K562 (cell line): ENCODE results near the gene SLC22A23. TPM values are rescaled to one million over a fixed set of nuclear protein-coding genes. Genes with fewer than 3 reads are reported as not detected.

ENCODE experiments used
- ATAC-seq: fragments of 200-7000 bp; cut with Tn5 transposase; 3 replicates; pipeline ENCODE4 v1.9.1; 2020; ENCODE audit warnings: moderate library complexity
- BruUV-seq: library from RNA; stranded (reverse); fragments of 400-500 nt; replicated peaks from 2 replicates; lab custom pipeline; 2021; lab: Mats Ljungman, UMichigan
- CTCF ChIA-PET: fragments of 300-600 bp; formaldehyde crosslinking; extraction: SDS; loops from one replicate; lab custom pipeline; 2021; ENCODE audit warnings: low intra/inter-chr PET ratio; lab: Yijun Ruan, JAX
- POLR2A ChIA-PET: fragments of 300-600, 350-650 bp; sonication (Branson Sonifier 250); formaldehyde crosslinking; extraction: SDS; loops from one replicate; lab custom pipeline; 2021; ENCODE audit warnings: antibody characterized with exemption, inconsistent platforms; lab: Yijun Ruan, JAX
- DNase-seq, 4 experiments: peaks; one replicate each; pipeline versions ENCODE4 v3.0.0 to v3.0.0-alpha.2; 2011 to 2018; ENCODE audit warnings: low spot score in 3 of 4, mixed read lengths in 3 of 4; ENCODE audit errors: extremely low read depth in 1 of 4
- FAIRE-seq: peaks from 2 replicates; lab custom pipeline; 2011; peaks lifted over from hg19 to GRCh38; lab: Jason Lieb, UNC
- H2AFZ ChIP-seq: 2 replicates; pipeline ENCODE4 v1.6.0; 2011; ENCODE audit warnings: low read depth, low read length, control low read depth, inconsistent platforms
- H3K27ac ChIP-seq: fragments of 200-600 bp; 3 replicates; pipeline ENCODE4 v1.8.0; 2011; ENCODE audit warnings: low read depth, mild to moderate bottlenecking, control low read depth, inconsistent platforms, low read length, moderate library complexity, mixed read lengths; ENCODE audit errors: extremely low read depth
- H3K27me3 ChIP-seq, 2 experiments: fragments of 300-600 bp in 1 of 2; 2 replicates in 1 of 2; 3 replicates in 1 of 2; pipeline versions ENCODE4 v1.6.0 to v1.8.0; 2011; ENCODE audit warnings: inconsistent platforms in 2 of 2, low read length in 2 of 2, mild to moderate bottlenecking in 1 of 2, mixed read lengths in 1 of 2, moderate library complexity in 1 of 2; ENCODE audit not compliant: control insufficient read depth in 2 of 2, insufficient read depth in 2 of 2
- H3K36me3 ChIP-seq: fragments of 300-600 bp; 3 replicates; pipeline ENCODE4 v1.8.0; 2011; ENCODE audit warnings: mild to moderate bottlenecking, low read length, inconsistent platforms; ENCODE audit not compliant: control insufficient read depth, insufficient read depth
- H3K4me1 ChIP-seq, 2 experiments: fragments of 200-600 bp in 1 of 2; replicated peaks in 1 of 2; 2 replicates in 1 of 2; 3 replicates in 1 of 2; pipeline versions ENCODE4 v1.5.1 to v1.8.0; 2011; ENCODE audit warnings: inconsistent platforms in 2 of 2, low read length in 2 of 2, mild to moderate bottlenecking in 1 of 2, mixed read lengths in 1 of 2, moderate library complexity in 1 of 2; ENCODE audit not compliant: control insufficient read depth in 2 of 2, insufficient read depth in 2 of 2
- H3K4me2 ChIP-seq: 2 replicates; pipeline ENCODE4 v1.6.1; 2011; ENCODE audit warnings: low read length, control low read depth, inconsistent platforms, mixed read lengths; ENCODE audit not compliant: insufficient read depth
- H3K4me3 ChIP-seq: fragments of 200-600 bp; sonication (generic), shearing (Covaris generic); 2 replicates; pipeline ENCODE4 v1.5.1; 2016; ENCODE audit warnings: control low read depth, inconsistent platforms
- H3K79me2 ChIP-seq: fragments of 200-600 bp; 3 replicates; pipeline ENCODE4 v1.8.0; 2011; ENCODE audit warnings: low read length, inconsistent platforms; ENCODE audit not compliant: control insufficient read depth, insufficient read depth
- H3K9ac ChIP-seq, 2 experiments: 2 replicates each; pipeline versions ENCODE4 v1.6.0 to v1.6.1; 2011; ENCODE audit warnings: low read depth in 2 of 2, low read length in 2 of 2, control low read depth in 1 of 2, inconsistent platforms in 1 of 2, mild to moderate bottlenecking in 1 of 2, mixed read lengths in 1 of 2; ENCODE audit not compliant: insufficient read depth in 1 of 2
- H3K9me1 ChIP-seq: one replicate; pipeline ENCODE4 v1.6.0; 2011; ENCODE audit warnings: inconsistent platforms, mild to moderate bottlenecking, low read length, moderate library complexity; ENCODE audit not compliant: control insufficient read depth, insufficient read depth
- H3K9me3 ChIP-seq: replicated peaks from 2 replicates; pipeline ENCODE4 v1.5.1; 2011; ENCODE audit warnings: low read depth, low read length, inconsistent platforms; ENCODE audit not compliant: control insufficient read depth, insufficient read depth
- H4K20me1 ChIP-seq: replicated peaks from 2 replicates; pipeline ENCODE4 v1.6.1; 2011; ENCODE audit warnings: low read length, inconsistent platforms, mixed read lengths; ENCODE audit not compliant: control insufficient read depth, insufficient read depth
- BRCA1 ChIP-seq, 2 experiments: fragments of 450-650 bp in 1 of 2; sonication (generic) in 1 of 2; formaldehyde crosslinking in 1 of 2; IDR thresholded peaks; 2 replicates each; pipeline versions ENCODE4 v1.5.0 to v1.6.1; 2017 to 2020; ENCODE audit warnings: mild to moderate bottlenecking in 1 of 2, missing genetic modification reagents in 1 of 2
- HSF4 ChIP-seq: fragments of 250-450 bp; sonication (Bioruptor Pico); IDR thresholded peaks from 2 replicates; pipeline ENCODE4 v2.1.2; 2022; ENCODE audit warnings: mild to moderate bottlenecking, moderate library complexity, borderline replicate concordance
- NCOA6 ChIP-seq: fragments of 450-650 bp; IDR thresholded peaks from 2 replicates; pipeline ENCODE4 v1.6.1; 2017; ENCODE audit warnings: mild to moderate bottlenecking
- POLR3G ChIP-seq: IDR thresholded peaks from 2 replicates; pipeline ENCODE4 v1.6.1; 2011; ENCODE audit not compliant: insufficient read length, insufficient replicate concordance; ENCODE audit errors: extremely low read depth
- RAD21 ChIP-seq, 2 experiments: fragments of 250-450 bp in 1 of 2; fragments of 450-650 bp in 1 of 2; sonication (Bioruptor Pico) in 1 of 2; formaldehyde crosslinking in 1 of 2; IDR thresholded peaks in 1 of 2; conservative IDR thresholded peaks in 1 of 2; 2 replicates each; pipeline versions ENCODE4 v1.4.0 to v1.8.0; 2020 to 2022; ENCODE audit warnings: mild to moderate bottlenecking in 2 of 2, moderate library complexity in 1 of 2
- ZNF263 ChIP-seq: sonication (generic); formaldehyde crosslinking; IDR thresholded peaks from 2 replicates; pipeline ENCODE4 v1.8.0; 2022; ENCODE audit warnings: mild to moderate bottlenecking, missing genetic modification reagents, borderline replicate concordance
- ZSCAN29 ChIP-seq: fragments of 450-650 bp; IDR thresholded peaks from 2 replicates; pipeline ENCODE4 v1.6.1; 2017
- WGBS: fragments of 100-300 bp; shearing (Covaris generic); methylation state at CpG from one replicate; pipeline ENCODE4 v1.1.6; 2016; ENCODE audit warnings: low coverage, mixed read lengths; ENCODE audit not compliant: insufficient coverage; ENCODE audit errors: missing lambda C conversion rate; 5-methylcytosine and 5-hydroxymethylcytosine counted together
- in situ Hi-C: fragments of 300-500 bp; cut with MboI; formaldehyde crosslinking; loops from 4 replicates; pipeline ENCODE4 v1.15.0; 2018; ENCODE audit warnings: inconsistent platforms, mixed read lengths
- intact Hi-C: fragments of 100-400 bp; cut with micrococcal nuclease; formaldehyde crosslinking; loops from 2 replicates; pipeline ENCODE4 v1.14.2; 2022
- polyA plus RNA-seq, 8 experiments: library from polyadenylated mRNA; depleted of rRNA in 4 of 8; stranded (reverse) in 5 of 8; unstranded in 3 of 8; fragments of >200 nt; fragmentation: Nextera tagmentation in 2 of 8; fragmentation: Illumina TruSeq in 1 of 8; extraction: Ambion mirVana in 2 of 8; extraction: Trizol in 1 of 8; gene quantifications; 2 replicates each; pipeline versions ENCODE4 v1.2.1 to v1.2.3, GENCODE V29; 2011 to 2014; ENCODE audit warnings: inconsistent platforms in 1 of 8, missing spikeins in 1 of 8
- total RNA-seq, 7 experiments: library from RNA; depleted of rRNA in 6 of 7; stranded (reverse); fragments of >200 nt in 6 of 7; fragmentation: Illumina TruSeq in 2 of 7; extraction: Trizol in 2 of 7; gene quantifications; 2 replicates each; pipeline versions ENCODE4 v1.2.1 to v1.2.3, GENCODE V29; 2011 to 2021; ENCODE audit warnings: low replicate concordance in 1 of 7
- TF ChIP-seq, protein P1 (sequence below): conservative IDR thresholded peaks from 2 replicates; pipeline ENCODE4 v1.6.1; 2011; ENCODE audit warnings: low read depth, mild to moderate bottlenecking, low read length; ENCODE audit not compliant: control insufficient read depth

Gene SLC22A23
- total and polyA plus RNA-seq, 9 of the 15 experiments (the other 6 are each of a cell fraction or from before 2014, with no cell fraction given), result 0.30 to 8.7 (median 2.5) TPM

DNA sequence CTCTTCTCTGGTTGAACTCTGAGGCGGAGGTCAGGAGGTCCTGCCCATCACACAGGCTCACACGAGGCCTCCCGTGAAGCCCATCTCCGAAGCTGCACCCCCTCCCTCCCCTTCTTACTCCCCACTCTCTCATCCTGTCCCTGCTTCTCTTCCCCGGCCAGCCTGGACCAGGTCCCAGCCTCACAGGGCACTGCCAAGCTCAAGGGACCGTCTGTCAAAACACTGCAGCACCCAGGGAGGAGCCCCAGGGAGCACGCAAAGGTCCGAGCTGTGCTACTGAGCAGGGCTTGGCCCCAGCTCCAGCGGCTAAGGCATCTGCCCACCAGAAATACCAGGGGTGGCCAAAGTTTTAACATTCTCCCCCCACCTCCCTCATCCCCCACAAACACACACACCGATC is 128.1 kb downstream of the SLC22A23 start:
- Histone ChIP-seq H4K20me1 (no peaks in the 10 kb centered on the region), H3K9ac (peak overlapping the region in 1 of 2 experiments; percentile 21; a peak in 1 of 4 replicates), H3K36me3 (no peaks in the 10 kb centered on the region), H3K27ac (no peak overlapping the region), H3K79me2 (no peaks in the 10 kb centered on the region), H3K4me1 (peaks cover 23 to 27% of the 10 kb centered on the region in 2 experiments), H3K4me3 (no peak overlapping the region), H2AFZ (no peak overlapping the region), H3K27me3 (no peaks in the 10 kb centered on the region), H3K9me3 (no peaks in the 10 kb centered on the region), H3K4me2 (no peak overlapping the region), H3K9me1 (no peaks in the 10 kb centered on the region)
- FAIRE-seq (no peak), DNase-seq (no peak), ATAC-seq (no peak)
- ChIA-PET POLR2A (interaction anchor here (0.6 to 2.1 kb wide), 2 partner anchors 9 to 14 kb away, joined by 3 to 9 read pairs; no protein-coding TSS in a partner anchor), CTCF (no interaction called here)
- TF ChIP-seq, protein P1, sequence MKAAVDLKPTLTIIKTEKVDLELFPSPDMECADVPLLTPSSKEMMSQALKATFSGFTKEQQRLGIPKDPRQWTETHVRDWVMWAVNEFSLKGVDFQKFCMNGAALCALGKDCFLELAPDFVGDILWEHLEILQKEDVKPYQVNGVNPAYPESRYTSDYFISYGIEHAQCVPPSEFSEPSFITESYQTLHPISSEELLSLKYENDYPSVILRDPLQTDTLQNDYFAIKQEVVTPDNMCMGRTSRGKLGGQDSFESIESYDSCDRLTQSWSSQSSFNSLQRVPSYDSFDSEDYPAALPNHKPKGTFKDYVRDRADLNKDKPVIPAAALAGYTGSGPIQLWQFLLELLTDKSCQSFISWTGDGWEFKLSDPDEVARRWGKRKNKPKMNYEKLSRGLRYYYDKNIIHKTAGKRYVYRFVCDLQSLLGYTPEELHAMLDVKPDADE, result no peak
- TF ChIP-seq ZNF263 (CRISPR knock-in tag), result peak; percentile 76
- 76% methylated on average over 9 of the region's 10 CpGs for WGBS
- in situ Hi-C loops (no loop called here), intact Hi-C loops (no loop called here)
- BruUV-seq, result no TSS peak

DNA sequence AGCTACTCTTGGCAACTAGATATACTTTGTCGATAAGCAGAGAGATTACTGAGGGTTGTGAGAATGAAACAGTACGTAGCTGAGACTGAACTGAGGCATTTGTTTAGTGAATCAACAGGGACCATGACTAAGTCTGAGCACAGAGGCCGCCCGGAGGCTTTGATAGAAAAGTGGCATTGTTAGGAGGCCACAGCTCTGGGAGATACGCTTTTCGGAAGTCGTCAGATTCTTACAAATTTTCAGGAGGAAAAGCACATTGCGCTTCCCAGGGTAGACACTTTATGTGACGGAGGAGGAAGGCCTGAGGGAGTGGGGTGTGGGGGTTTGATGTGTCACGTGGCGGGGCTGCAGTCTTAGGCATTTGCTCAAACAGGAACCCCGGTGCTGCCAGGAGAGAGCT is 128.7 kb downstream of the SLC22A23 start:
- no peak overlapping the region for H3K4me3 ChIP-seq
- no peak overlapping the region for H2AFZ ChIP-seq
- H3K9ac ChIP-seq, result peak overlapping the region in 1 of 2 experiments; percentile 21; a peak in 1 of 4 replicates
- no peak overlapping the region for H3K4me2 ChIP-seq
- H3K9me3 ChIP-seq, result no peaks in the 10 kb centered on the region
- FAIRE-seq (no peak), ATAC-seq (no peak), DNase-seq (no peak)
- H3K27me3 ChIP-seq, result no peaks in the 10 kb centered on the region
- in situ Hi-C loops (no loop called here), intact Hi-C loops (no loop called here)
- TF ChIP-seq RAD21 (CRISPR knock-in tag; conservative IDR thresholded peaks at IDR 0.05 in 1 of 2, IDR thresholded peaks at IDR 0.05 in 1 of 2) (no peak), NCOA6 (no peak), BRCA1 (IDR thresholded peaks at IDR 0.05) (no peak), BRCA1 (CRISPR knock-in tag; IDR thresholded peaks at IDR 0.05) (no peak), ZSCAN29 (no peak), HSF4 (CRISPR knock-in tag) (no peak), POLR3G (no peak)
- ChIA-PET POLR2A (interaction anchor here (0.6 to 2.1 kb wide), 2 partner anchors 10 to 15 kb away, joined by 3 to 9 read pairs; no protein-coding TSS in a partner anchor), CTCF (no interaction called here)
- H3K27ac ChIP-seq, result no peak overlapping the region
- no peaks in the 10 kb centered on the region for H3K79me2 ChIP-seq
- H3K9me1 ChIP-seq, result no peaks in the 10 kb centered on the region
- no peaks in the 10 kb centered on the region for H4K20me1 ChIP-seq
- WGBS, result 73% methylated on average over 12 of the region's 12 CpGs
- H3K4me1 ChIP-seq, result peaks cover 26 to 31% of the 10 kb centered on the region in 2 experiments
- BruUV-seq, result no TSS peak
- H3K36me3 ChIP-seq, result no peaks in the 10 kb centered on the region
